ENCODE results near the gene MED26.

MED26 gene

GRCh38 chr19:16536130-16536529 lies 91.9 kb downstream of the MED26 start:
- no peak for DNase-seq (ENCODE audit: low read depth)
- no peak for TF ChIP-seq CTCF (conservative IDR thresholded peaks at IDR 0.05; ENCODE audit: low read depth, low read length)
- H3K4me3 ChIP-seq (ENCODE audit: low read length), result no peak overlapping the region

GRCh38 chr19:16535381-16535780 lies 92.6 kb downstream of the MED26 start:
- no peak for DNase-seq (ENCODE audit: low read depth)
- TF ChIP-seq CTCF (conservative IDR thresholded peaks at IDR 0.05; ENCODE audit: low read depth, low read length), result no peak

GRCh38 chr19:16532440-16533234 lies 95.4 kb downstream of the MED26 start:
- H3K4me3 ChIP-seq (ENCODE audit: low read length), result no peak overlapping the region
- no peak for TF ChIP-seq CTCF (conservative IDR thresholded peaks at IDR 0.05; ENCODE audit: low read depth, low read length)
- DNase-seq (ENCODE audit: low read depth), result no peak

More at GRCh38 chr19:16535381-16535780, 92.6 kb downstream of the MED26 start:
- H3K4me3 ChIP-seq (ENCODE audit: low read length), result no peak overlapping the region

- no peak for DNase-seq (ENCODE audit: low read depth)
- H3K4me3 ChIP-seq (ENCODE audit: low read length), result no peak overlapping the region
- TF ChIP-seq CTCF (conservative IDR thresholded peaks at IDR 0.05; ENCODE audit: low read depth, low read length), result no peak
Measured at GRCh38 chr19:16531380-16531669, 96.7 kb downstream of the MED26 start.

GRCh38 chr19:16530540-16531379 lies 97.2 kb downstream of the MED26 start:
- DNase-seq (ENCODE audit: low read depth), result no peak
- TF ChIP-seq CTCF (conservative IDR thresholded peaks at IDR 0.05; ENCODE audit: low read depth, low read length), result no peak
- H3K4me3 ChIP-seq (ENCODE audit: low read length), result no peak overlapping the region

GRCh38 chr19:16529466-16530144 lies 98.4 kb downstream of the MED26 start:
- no peak for DNase-seq (ENCODE audit: low read depth)
- no peak overlapping the region for H3K4me3 ChIP-seq (ENCODE audit: low read length)
- TF ChIP-seq CTCF (conservative IDR thresholded peaks at IDR 0.05; ENCODE audit: low read depth, low read length), result no peak

Data from retinal pigment epithelial cell (primary cell).